Activated naive CD8-positive, alpha-beta T cell treated with anti-CD3 and anti-CD28 coated beads for 36 hours (primary cell): ENCODE measurements around the gene ELAVL3. TPM values are rescaled to one million over a fixed set of nuclear protein-coding genes. Genes with fewer than 3 reads are reported as not detected.
A peak's percentile ranks its signal among the peaks of the same experiment; 100 is the strongest.
"Not testable (repeated sequence)": the region's sequence is repeated elsewhere in the genome, so short reads cannot be mapped to it uniquely, and the experiment has no call there.

Experiments used
- DNase-seq: peaks from one replicate; pipeline ENCODE4 v3.0.0; 2021
- H3K27ac Mint-ChIP-seq: one replicate; pipeline ENCODE4 v1.8.0; 2022; ENCODE audit warnings: mild to moderate bottlenecking, moderate library complexity, mixed read lengths
- H3K27me3 Mint-ChIP-seq: one replicate; pipeline ENCODE4 v1.8.0; 2022; ENCODE audit warnings: mild to moderate bottlenecking, mixed read lengths
- H3K36me3 Mint-ChIP-seq: one replicate; pipeline ENCODE4 v1.8.0; 2021; ENCODE audit warnings: mild to moderate bottlenecking, mixed read lengths
- H3K4me1 Mint-ChIP-seq: one replicate; pipeline ENCODE4 v1.8.0; 2021; ENCODE audit warnings: mixed read lengths
- H3K4me3 Mint-ChIP-seq: one replicate; pipeline ENCODE4 v1.8.0; 2022; ENCODE audit warnings: mild to moderate bottlenecking, moderate library complexity, mixed read lengths
- H3K9me3 Mint-ChIP-seq: one replicate; pipeline ENCODE4 v1.8.0; 2022; ENCODE audit warnings: mixed read lengths
- total RNA-seq, 2 experiments: library from RNA; stranded (reverse); gene quantifications; one replicate each; pipeline ENCODE4 v1.2.3, GENCODE V29; 2021

Gene ELAVL3
- total RNA-seq, 2 experiments from 2014 or later, result not detected

GRCh38 chr19:11418549-11419506 is 62.0 kb downstream of the ELAVL3 start, which contains the start of gene RGL3:
Gene RGL3, minus strand, starts transcription at chr19:11419314. Its CDS starts 36 bp downstream, at chr19:11419278.
- Mint-ChIP-seq H3K4me3 (peak within 1 kb of the TSS; percentile 29), H3K27me3 (peaks cover 74% of the 10 kb centered on the region), H3K4me1 (peaks cover 27% of the 10 kb centered on the region), H3K9me3 (no peaks in the 10 kb centered on the region), H3K36me3 (no peaks in the 10 kb centered on the region), H3K27ac (no peak within 1 kb of the TSS)
- DNase-seq, result no peak

GRCh38 chr19:11418094-11418548 is 62.7 kb downstream of the ELAVL3 start:
- Mint-ChIP-seq H3K27me3 (peaks cover 67% of the 10 kb centered on the region), H3K4me3 (no peak overlapping the region), H3K9me3 (no peaks in the 10 kb centered on the region), H3K27ac (no peak overlapping the region), H3K4me1 (peaks cover 23% of the 10 kb centered on the region), H3K36me3 (no peaks in the 10 kb centered on the region)
- DNase-seq, result no peak

DNA sequence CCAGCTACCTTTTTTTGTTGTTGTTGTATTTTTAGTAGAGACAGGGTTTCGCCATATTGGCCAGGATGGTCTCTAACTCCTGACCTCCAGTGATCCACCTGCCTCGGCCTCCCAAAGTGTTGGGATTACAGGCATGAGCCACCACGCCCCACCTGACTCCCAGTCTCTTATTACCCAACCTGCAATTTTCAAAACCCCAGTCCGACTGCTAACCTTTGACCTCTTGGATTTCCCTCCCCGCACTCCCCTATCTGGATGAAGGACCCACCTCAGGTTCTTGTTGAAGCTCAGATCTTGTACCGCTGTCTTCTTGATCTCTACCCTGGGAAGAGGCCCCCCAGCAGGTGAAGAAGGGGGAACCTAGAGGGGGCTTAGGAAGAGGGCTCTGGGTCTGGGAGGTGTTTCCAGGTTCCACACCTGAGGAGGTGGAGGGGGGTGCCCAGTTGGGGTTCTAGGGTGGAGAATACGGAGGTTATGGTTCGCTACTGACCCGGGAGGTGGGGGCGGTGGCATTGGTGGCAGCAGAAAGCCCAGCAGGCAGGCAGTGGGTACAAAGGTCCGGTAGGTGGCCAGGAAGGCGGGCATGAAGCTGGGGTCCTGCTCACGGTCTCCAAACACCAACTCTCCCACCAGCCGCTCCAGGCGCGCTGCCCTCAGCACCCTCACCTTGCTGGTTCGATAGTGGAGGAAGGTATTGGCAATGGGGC is 64.3 kb downstream of the ELAVL3 start:
- no peak overlapping the region for H3K27ac Mint-ChIP-seq

GRCh38 chr19:11414544-11414943 is 66.3 kb downstream of the ELAVL3 start:
- no peak overlapping the region for H3K27ac Mint-ChIP-seq
- no peak for DNase-seq
- no peaks in the 10 kb centered on the region for H3K9me3 Mint-ChIP-seq
- peaks cover 31% of the 10 kb centered on the region for H3K27me3 Mint-ChIP-seq
- peaks cover 4% of the 10 kb centered on the region for H3K4me1 Mint-ChIP-seq
- no peak overlapping the region for H3K4me3 Mint-ChIP-seq
- H3K36me3 Mint-ChIP-seq, result no peaks in the 10 kb centered on the region

More for the DNA sequence above, 64.3 kb downstream of the ELAVL3 start:
- peaks cover 51% of the 10 kb centered on the region for H3K27me3 Mint-ChIP-seq
- H3K36me3 Mint-ChIP-seq, result no peaks in the 10 kb centered on the region
- H3K9me3 Mint-ChIP-seq, result no peaks in the 10 kb centered on the region
- no peak for DNase-seq
- H3K4me1 Mint-ChIP-seq, result peaks cover 15% of the 10 kb centered on the region
- H3K4me3 Mint-ChIP-seq, result no peak overlapping the region

GRCh38 chr19:11410682-11411081 is 70.2 kb downstream of the ELAVL3 start:
- H3K4me1 Mint-ChIP-seq, result no peaks in the 10 kb centered on the region
- no peak overlapping the region for H3K27ac Mint-ChIP-seq
- H3K27me3 Mint-ChIP-seq, result peaks cover 25% of the 10 kb centered on the region

DNA sequence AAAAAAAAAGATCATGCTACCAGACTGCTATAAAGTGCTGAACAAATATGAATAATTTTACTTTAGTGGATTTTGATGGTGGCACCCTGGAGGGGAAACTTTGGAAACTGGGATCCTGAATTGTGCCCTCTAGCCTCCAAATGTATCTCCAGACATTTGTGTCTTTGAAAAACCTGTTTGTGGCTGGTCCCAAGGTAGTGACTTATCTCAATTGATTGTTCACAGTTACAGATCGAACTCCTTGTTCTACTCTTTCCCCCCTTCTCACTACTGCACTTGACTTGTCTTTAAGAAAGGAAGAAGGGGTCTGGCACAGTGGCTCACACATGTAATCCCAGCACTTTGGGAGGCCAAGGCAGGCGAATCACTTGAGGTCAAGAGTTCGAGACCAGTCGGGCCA is 72.3 kb downstream of the ELAVL3 start:
- no peaks in the 10 kb centered on the region for H3K4me1 Mint-ChIP-seq
- peaks cover 25% of the 10 kb centered on the region for H3K27me3 Mint-ChIP-seq
- H3K4me3 Mint-ChIP-seq, result no peak overlapping the region
- no peak overlapping the region for H3K27ac Mint-ChIP-seq
- DNase-seq, result no peak
- H3K9me3 Mint-ChIP-seq, result no peaks in the 10 kb centered on the region
- no peaks in the 10 kb centered on the region for H3K36me3 Mint-ChIP-seq

More at GRCh38 chr19:11410682-11411081, 70.2 kb downstream of the ELAVL3 start:
- H3K36me3 Mint-ChIP-seq, result no peaks in the 10 kb centered on the region
- no peak for DNase-seq
- no peaks in the 10 kb centered on the region for H3K9me3 Mint-ChIP-seq
- H3K4me3 Mint-ChIP-seq, result no peak overlapping the region

DNA sequence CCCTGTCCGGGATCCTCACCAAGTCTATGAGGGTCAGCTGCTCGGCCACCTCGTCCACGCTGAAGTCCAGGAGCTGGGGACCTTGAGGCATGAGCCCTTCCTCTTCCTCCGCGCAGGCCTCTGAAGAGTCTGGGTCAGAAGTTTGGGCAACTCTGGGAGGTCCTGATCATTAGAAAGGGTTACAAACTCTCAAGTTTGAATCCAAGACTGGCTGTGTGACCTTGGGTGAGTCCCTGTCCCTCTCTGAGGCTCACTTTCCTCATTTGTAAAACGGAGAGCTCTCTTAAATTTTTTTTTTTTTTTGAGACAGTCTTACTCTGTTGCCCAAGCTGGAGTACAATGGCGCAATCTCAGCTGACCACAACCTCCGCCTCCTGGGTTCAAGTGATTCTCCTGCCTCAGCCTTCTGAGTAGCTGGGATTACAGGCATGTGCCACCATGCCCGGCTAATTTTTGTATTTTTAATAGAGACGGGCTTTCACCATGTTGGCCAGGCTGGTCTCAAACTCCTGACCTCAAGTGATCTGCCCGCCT is 74.1 kb downstream of the ELAVL3 start:
- H3K27ac Mint-ChIP-seq, H3K9me3 Mint-ChIP-seq, H3K4me1 Mint-ChIP-seq, H3K36me3 Mint-ChIP-seq, DNase-seq, H3K4me3 Mint-ChIP-seq: not testable (repeated sequence)
- peaks cover 25% of the 10 kb centered on the region for H3K27me3 Mint-ChIP-seq

DNA sequence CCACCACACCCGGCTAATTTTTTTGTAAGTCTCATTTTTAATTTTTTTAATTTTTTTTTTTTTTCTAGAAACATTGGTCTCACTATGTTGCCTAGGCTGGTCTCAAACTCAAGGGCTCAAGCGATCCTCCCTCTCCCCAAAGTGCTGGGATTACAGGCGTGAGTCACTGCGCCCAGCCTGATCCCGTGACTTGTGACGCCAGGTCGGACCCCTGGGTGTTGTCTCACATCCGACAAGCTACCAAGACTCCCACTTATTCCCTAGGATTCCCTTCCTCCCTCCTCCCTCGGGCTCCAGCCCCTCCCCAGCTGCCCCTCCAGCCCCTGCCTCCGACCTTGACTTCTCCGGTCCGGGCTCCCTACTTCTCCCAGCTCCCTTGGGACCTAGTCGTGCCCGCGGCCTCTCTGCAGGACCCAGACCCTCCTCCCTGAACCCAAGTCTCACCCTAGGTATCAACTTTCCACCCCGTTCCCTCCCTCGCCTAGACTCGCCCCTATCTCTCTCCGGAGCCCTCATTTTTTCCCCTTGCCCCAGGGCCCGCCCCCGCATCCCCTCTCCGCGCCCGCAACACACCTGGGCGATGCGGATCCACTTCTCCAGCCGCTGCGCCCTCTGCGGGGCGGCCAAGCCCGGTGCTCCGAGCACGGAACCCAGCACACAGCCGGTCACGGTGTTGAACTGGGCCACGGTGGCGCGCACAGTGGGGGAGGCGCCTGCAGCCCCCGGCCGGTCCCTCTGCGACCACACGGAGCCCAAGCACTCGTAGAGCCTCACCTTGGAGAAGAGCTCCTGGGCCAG is 74.8 kb downstream of the ELAVL3 start:
- Mint-ChIP-seq H3K36me3 (no peaks in the 10 kb centered on the region), H3K9me3 (no peaks in the 10 kb centered on the region), H3K27me3 (peaks cover 25% of the 10 kb centered on the region), H3K27ac (no peak overlapping the region), H3K4me1 (no peaks in the 10 kb centered on the region), H3K4me3 (no peak overlapping the region)
- peak; percentile 68 for DNase-seq

DNA sequence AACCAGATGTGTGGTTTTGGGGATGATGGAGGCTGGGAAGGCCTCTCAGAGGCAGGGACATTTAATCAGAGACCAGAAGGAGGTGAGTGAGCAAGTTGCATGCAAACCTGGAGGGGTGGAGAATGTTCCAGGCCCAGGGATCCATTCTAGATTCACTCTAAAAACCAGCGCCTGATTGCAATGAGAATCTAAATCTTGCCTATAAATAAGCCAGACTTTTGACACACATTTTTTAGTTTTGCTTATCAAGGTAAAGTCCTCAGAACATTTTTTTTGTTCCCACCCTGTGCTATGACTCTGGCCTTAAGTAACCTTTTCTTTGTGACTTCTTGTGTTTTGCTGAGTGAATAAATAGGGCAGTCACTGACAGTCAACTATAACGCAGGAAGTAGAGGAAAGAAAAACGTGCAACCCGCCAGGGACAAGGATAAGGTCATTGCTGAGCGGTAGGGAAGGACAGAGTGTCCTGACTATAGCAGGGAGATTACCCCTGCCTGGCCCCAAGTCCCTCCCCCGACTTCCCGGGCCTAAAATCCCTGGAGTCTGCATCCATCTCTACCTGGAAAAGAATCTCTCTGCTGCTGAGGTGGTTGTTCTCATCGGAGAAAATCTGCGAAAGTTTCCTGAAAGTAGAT is 76.1 kb downstream of the ELAVL3 start:
- no peak overlapping the region for H3K4me3 Mint-ChIP-seq
- no peaks in the 10 kb centered on the region for H3K4me1 Mint-ChIP-seq
- H3K27me3 Mint-ChIP-seq, result peaks cover 34% of the 10 kb centered on the region
- no peaks in the 10 kb centered on the region for H3K36me3 Mint-ChIP-seq
- H3K27ac Mint-ChIP-seq, result no peak overlapping the region
- H3K9me3 Mint-ChIP-seq, result no peaks in the 10 kb centered on the region
- DNase-seq, result no peak

DNA sequence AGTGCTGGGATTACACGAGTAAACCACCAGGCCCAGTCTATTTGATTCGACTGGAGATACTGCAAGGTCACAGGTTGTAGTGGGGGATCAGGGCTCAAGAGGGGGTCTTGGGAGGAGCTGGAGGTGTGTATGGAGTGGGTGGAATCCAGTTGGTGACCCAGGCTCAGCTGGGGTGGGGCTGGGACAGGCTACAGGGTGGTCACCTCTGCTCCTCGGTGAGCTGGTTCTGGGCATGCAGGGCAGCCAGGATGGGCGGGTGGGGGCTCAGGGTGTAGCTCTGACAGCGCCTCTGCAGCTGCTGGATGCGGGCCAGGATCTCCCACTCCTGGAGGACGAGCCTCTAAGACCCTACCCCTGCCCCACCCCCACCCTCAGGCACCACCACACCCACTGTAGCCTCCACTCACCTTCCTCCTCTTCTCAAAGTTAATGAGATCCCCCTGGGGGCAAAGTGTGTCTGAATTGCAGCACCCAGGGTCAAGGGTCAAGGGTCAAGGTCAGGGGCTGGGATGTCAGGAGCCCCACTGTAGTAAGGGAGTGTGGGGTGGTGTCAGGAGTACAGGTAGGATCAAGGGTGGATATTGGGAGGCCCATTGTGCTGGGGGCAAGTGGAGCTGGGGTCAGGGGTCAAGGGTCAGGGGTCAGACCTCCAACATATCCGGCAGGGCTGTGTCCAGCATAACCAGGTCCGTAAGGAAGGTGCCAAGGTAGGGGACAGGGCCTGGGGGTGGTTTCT is 78.9 kb downstream of the ELAVL3 start:
- H3K36me3 Mint-ChIP-seq, result no peaks in the 10 kb centered on the region

More for the DNA sequence above, 78.9 kb downstream of the ELAVL3 start:
- DNase-seq, result no peak
- Mint-ChIP-seq H3K27me3 (peaks cover 23% of the 10 kb centered on the region), H3K9me3 (no peaks in the 10 kb centered on the region), H3K4me1 (no peaks in the 10 kb centered on the region), H3K27ac (no peak overlapping the region), H3K4me3 (no peak overlapping the region)

Other genes starting within 250 kb of the ELAVL3 start
- not detected for gene ANGPTL8, start 241.4 kb downstream of the ELAVL3 start, total RNA-seq
- gene DOCK6, start 218.5 kb downstream of the ELAVL3 start, total RNA-seq, result 1 to 10 TPM; 3.3 to 4.8 TPM
- gene TSPAN16, start 184.9 kb downstream of the ELAVL3 start, total RNA-seq, result not detected
- 1 to 10 TPM; 3.2 to 4.2 TPM for gene RAB3D, start 141.4 kb downstream of the ELAVL3 start, total RNA-seq
- 10 to 100 TPM; 20.1 to 22.5 TPM for gene TMEM205, start 134.8 kb downstream of the ELAVL3 start, total RNA-seq
- gene CCDC159, start 134.5 kb downstream of the ELAVL3 start, total RNA-seq, result 1 to 10 TPM; 6.9 to 8.3 TPM
- gene PLPPR2, start 125.6 kb downstream of the ELAVL3 start, total RNA-seq, result 1 to 10 TPM in 1 of 2 experiments, under 1 TPM in 1; 0.70 to 1.2 TPM
- gene SWSAP1, start 106.4 kb downstream of the ELAVL3 start, total RNA-seq, result 1 to 10 TPM; 2.1 to 2.2 TPM
- gene EPOR, start 96.7 kb downstream of the ELAVL3 start, total RNA-seq, result 1 to 10 TPM; 3.6 to 4.5 TPM
- gene RGL3, start 61.7 kb downstream of the ELAVL3 start, total RNA-seq, result not detected
- gene ODAD3, start 45.9 kb downstream of the ELAVL3 start, total RNA-seq, result under 1 TPM; 0.27 to 0.32 TPM
- 100 to 1,000 TPM; 212 to 222 TPM for gene PRKCSH, start 45.4 kb downstream of the ELAVL3 start, total RNA-seq
- 10 to 100 TPM; 12.9 to 13.1 TPM for gene ZNF653, start 24.8 kb upstream of the ELAVL3 start, total RNA-seq
- gene ECSIT, start 48.1 kb upstream of the ELAVL3 start, total RNA-seq, result 10 to 100 TPM; 46.7 to 51.7 TPM
- under 1 TPM in 1 of 2 experiments, not detected in 1; 0.36 TPM for gene CNN1, start 57.8 kb upstream of the ELAVL3 start, total RNA-seq
- 10 to 100 TPM; 63.8 to 69.3 TPM for gene ELOF1, start 78.2 kb upstream of the ELAVL3 start, total RNA-seq
- 1 to 10 TPM; 3.4 to 4.3 TPM for gene ACP5, start 96.6 kb upstream of the ELAVL3 start, total RNA-seq
- 1 to 10 TPM; 4.7 to 5.5 TPM for gene ZNF627, start 116.4 kb upstream of the ELAVL3 start, total RNA-seq